AG04449 (cell line): Measurements from ENCODE around the gene METRNL.

Experiments used
- CTCF ChIA-PET: fragments of 350-600 bp; formaldehyde crosslinking; extraction: SDS; loops from one replicate; lab custom pipeline; 2021; ENCODE audit warnings: antibody characterized with exemption; lab: Yijun Ruan, JAX
- POLR2A ChIA-PET: fragments of 400-600, 350-600 bp; formaldehyde crosslinking; extraction: SDS; loops from one replicate; lab custom pipeline; 2020; ENCODE audit warnings: antibody characterized with exemption, inconsistent platforms; lab: Yijun Ruan, JAX
- DNase-seq: peaks from one replicate; pipeline ENCODE4 v3.0.0-alpha.2; 2010; ENCODE audit warnings: low read depth, low spot score
- H3K4me3 ChIP-seq: 2 replicates; pipeline ENCODE4 v1.5.1; 2011; ENCODE audit warnings: low read depth, mild to moderate bottlenecking, control low read depth, low read length
- CTCF ChIP-seq: IDR thresholded peaks from one replicate; pipeline ENCODE4 v1.5.1; 2011; ENCODE audit warnings: mild to moderate bottlenecking, moderate library complexity, low read length, control low read depth, inconsistent platforms; ENCODE audit not compliant: insufficient read depth; ENCODE audit errors: missing control alignments

METRNL gene

GRCh38 chr17:83067071-83067717 is 12.2 kb upstream of the METRNL start:
- CTCF ChIA-PET: interaction anchor here (1.2 kb wide), 1 partner anchor 10 kb away, joined by 4 read pairs; no protein-coding TSS in a partner anchor
- H3K4me3 ChIP-seq: no peak overlapping the region
- no peak for DNase-seq
- POLR2A ChIA-PET: no interaction called here
- no peak for TF ChIP-seq CTCF

GRCh38 chr17:83067718-83068261 is 11.6 kb upstream of the METRNL start:
- ChIA-PET POLR2A (no interaction called here), CTCF (interaction anchor here (1.2 kb wide), 1 partner anchor 10 kb away, joined by 4 read pairs; no protein-coding TSS in a partner anchor)
- DNase-seq: no peak
- TF ChIP-seq CTCF: no peak
- H3K4me3 ChIP-seq: no peak overlapping the region

- no peak for DNase-seq
- ChIA-PET CTCF (no interaction called here), POLR2A (no interaction called here)
- TF ChIP-seq CTCF: no peak
- H3K4me3 ChIP-seq: no peak overlapping the region
Measured at GRCh38 chr17:83068641-83069570, 10.5 kb upstream of the METRNL start.

GRCh38 chr17:83069571-83069906 is 9.9 kb upstream of the METRNL start:
- no peak for TF ChIP-seq CTCF
- no peak overlapping the region for H3K4me3 ChIP-seq
- ChIA-PET POLR2A (no interaction called here), CTCF (no interaction called here)
- DNase-seq: no peak

GRCh38 chr17:83069931-83070742 is 9.3 kb upstream of the METRNL start:
- no peak for TF ChIP-seq CTCF
- DNase-seq: no peak
- ChIA-PET CTCF (no interaction called here), POLR2A (no interaction called here)
- H3K4me3 ChIP-seq: no peak overlapping the region
